Thoracic aorta (tissue), 2 donors: ENCODE data around the gene SLC9A3. TPM values are rescaled to one million over a fixed set of nuclear protein-coding genes. Genes with fewer than 3 reads are reported as not detected.

ENCODE experiments used
- ATAC-seq: fragments of 150-250 bp; one replicate; pipeline ENCODE4 v1.8.0; 2017; ENCODE audit warnings: low read depth; ENCODE audit not compliant: insufficient number of reproducible peaks, low FRiP score
- DNase-seq: peaks from one replicate; pipeline ENCODE4 v3.0.0-alpha.2; 2020; ENCODE audit warnings: low spot score
- H3K27ac ChIP-seq, 2 donors: fragments of 200-600 bp; sonication (generic); 1 replicate in 1 of 2; 2 replicates in 1 of 2; pipeline ENCODE4 v1.5.1; 2016; ENCODE audit warnings: mild to moderate bottlenecking in 2 of 2, moderate library complexity in 2 of 2
- H3K27me3 ChIP-seq: fragments of 200-600 bp; sonication (generic); replicated peaks from 2 replicates; pipeline ENCODE4 v1.6.0; 2016; ENCODE audit warnings: mild to moderate bottlenecking; ENCODE audit not compliant: insufficient read depth
- H3K36me3 ChIP-seq: fragments of 200-600 bp; sonication (generic); one replicate; pipeline ENCODE4 v1.5.1; 2016
- H3K4me1 ChIP-seq, 2 donors: fragments of 200-600 bp; sonication (generic); 1 replicate in 1 of 2; 2 replicates in 1 of 2; pipeline versions ENCODE4 v1.5.1 to v1.6.0; 2016; ENCODE audit warnings: low read depth in 2 of 2, mild to moderate bottlenecking in 1 of 2; ENCODE audit not compliant: control insufficient read depth in 1 of 2
- H3K4me3 ChIP-seq: fragments of 200-600 bp; sonication (generic); 2 replicates; pipeline ENCODE4 v1.5.1; 2016; ENCODE audit warnings: mild to moderate bottlenecking
- H3K9me3 ChIP-seq: fragments of 200-600 bp; sonication (generic); 2 replicates; pipeline ENCODE4 v1.5.1; 2016
- total RNA-seq, 2 donors: library from RNA; depleted of rRNA; stranded (reverse); fragments of >200 nt; gene quantifications; one replicate each; pipeline versions ENCODE4 v1.1.0 to v1.2.3, GENCODE V29; 2016
- TF ChIP-seq, protein P1 (sequence below): fragments of 200-600 bp; sonication (generic); IDR thresholded peaks from one replicate; pipeline ENCODE4 v1.5.1; 2019; ENCODE audit warnings: antibody characterized with exemption

Gene SLC9A3
- total RNA-seq, 2 donors from 2014 or later: 1.6 to 1.8 TPM

DNA sequence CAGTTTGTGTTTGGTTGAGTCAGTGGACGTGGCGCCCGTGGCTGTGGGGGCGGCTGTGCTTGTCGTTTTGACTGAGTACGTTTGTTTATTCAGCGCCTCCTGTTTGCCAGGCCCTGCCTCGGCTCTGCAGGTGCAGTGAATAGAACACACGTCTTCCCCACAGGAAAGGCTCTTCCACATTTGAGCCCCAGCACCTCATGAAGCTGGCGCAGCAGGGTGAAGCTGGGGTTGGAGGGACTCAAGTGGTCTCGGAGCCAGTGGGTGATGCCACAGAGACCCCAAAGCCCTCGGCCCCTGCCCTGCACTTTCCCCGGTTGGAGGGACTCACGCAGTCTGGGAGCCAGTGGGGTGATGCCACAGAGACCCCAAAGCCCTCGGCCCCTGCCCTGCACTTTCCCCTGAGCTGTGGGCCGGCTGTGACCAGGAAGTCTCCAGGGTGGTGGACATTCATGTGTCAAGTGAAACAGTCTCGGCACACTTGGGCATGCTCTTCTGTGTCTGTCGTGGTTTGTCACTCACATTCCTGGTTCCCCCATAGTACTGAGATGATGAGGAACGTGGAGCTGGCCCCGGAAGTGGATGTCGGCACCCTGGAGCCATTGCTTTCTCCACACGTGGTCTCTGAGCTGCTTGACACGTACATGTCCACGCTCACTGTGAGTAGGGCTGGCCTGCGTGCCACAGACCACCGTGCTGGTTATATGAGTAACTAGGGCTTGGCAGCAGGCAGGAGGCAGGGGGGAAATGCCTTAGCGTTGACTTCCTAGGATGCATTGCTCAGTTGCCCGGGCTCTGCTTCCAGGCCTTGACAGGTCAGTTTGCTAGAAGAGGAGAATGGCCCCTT lies 67.7 kb downstream of the SLC9A3 start:
- DNase-seq: no peak
- TF ChIP-seq, protein P1, sequence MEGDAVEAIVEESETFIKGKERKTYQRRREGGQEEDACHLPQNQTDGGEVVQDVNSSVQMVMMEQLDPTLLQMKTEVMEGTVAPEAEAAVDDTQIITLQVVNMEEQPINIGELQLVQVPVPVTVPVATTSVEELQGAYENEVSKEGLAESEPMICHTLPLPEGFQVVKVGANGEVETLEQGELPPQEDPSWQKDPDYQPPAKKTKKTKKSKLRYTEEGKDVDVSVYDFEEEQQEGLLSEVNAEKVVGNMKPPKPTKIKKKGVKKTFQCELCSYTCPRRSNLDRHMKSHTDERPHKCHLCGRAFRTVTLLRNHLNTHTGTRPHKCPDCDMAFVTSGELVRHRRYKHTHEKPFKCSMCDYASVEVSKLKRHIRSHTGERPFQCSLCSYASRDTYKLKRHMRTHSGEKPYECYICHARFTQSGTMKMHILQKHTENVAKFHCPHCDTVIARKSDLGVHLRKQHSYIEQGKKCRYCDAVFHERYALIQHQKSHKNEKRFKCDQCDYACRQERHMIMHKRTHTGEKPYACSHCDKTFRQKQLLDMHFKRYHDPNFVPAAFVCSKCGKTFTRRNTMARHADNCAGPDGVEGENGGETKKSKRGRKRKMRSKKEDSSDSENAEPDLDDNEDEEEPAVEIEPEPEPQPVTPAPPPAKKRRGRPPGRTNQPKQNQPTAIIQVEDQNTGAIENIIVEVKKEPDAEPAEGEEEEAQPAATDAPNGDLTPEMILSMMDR: no peak
- no peaks in the 10 kb centered on the region for H3K4me1 ChIP-seq
- peaks cover 50% of the 10 kb centered on the region for H3K36me3 ChIP-seq
- H3K27ac ChIP-seq: no peak overlapping the region
- H3K9me3 ChIP-seq: peaks cover 4% of the 10 kb centered on the region
- H3K27me3 ChIP-seq: no peaks in the 10 kb centered on the region
- H3K4me3 ChIP-seq: no peak overlapping the region
- ATAC-seq: no peak

DNA sequence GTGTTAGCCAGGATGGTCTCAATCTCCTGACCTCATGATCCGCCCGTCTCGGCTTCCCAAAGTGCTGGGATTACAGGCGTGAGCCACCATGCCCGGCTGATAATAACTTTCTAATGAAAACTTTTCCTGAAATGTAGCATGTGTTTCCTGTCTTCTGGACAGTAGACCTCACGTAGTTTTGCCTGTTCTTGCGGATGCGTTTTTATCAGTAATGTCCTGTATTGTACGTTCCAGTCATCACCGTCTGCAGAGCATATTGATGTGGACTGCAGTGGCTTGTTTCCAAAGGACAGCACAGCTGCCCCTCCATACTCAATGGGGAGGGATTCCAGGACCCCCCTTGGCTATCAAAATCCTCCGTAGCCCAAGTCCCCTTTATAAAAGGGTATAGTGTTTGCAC lies 68.4 kb downstream of the SLC9A3 start:
- H3K27me3 ChIP-seq: no peaks in the 10 kb centered on the region
- H3K4me1 ChIP-seq: no peaks in the 10 kb centered on the region
- ATAC-seq (no peak), DNase-seq (no peak)
- TF ChIP-seq, protein P1: no peak
- peaks cover 6% of the 10 kb centered on the region for H3K9me3 ChIP-seq
- H3K4me3 ChIP-seq: no peak overlapping the region
- peaks cover 51% of the 10 kb centered on the region for H3K36me3 ChIP-seq
- no peak overlapping the region for H3K27ac ChIP-seq

DNA sequence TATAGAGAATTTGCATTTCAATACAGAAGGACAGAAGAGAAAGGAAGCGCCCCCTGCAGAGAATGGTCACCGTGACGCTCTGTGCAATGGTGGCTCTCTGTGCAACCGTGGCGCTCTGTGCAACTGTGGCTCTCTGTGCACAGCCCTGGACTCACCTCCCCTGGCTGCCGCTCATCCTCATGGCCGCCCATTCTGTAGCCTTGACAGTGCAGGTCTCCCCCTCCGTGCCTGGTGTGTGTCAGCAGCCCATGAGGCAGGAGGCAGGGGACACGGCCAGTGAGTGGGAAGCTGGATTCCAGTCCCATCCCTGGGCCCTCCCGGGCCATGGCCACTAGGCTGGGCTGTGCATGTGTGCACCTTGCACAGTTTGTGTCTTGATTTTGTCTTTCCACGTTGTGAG lies 69.3 kb downstream of the SLC9A3 start:
- Histone ChIP-seq H3K27me3 (no peaks in the 10 kb centered on the region), H3K9me3 (peaks cover 6% of the 10 kb centered on the region), H3K4me3 (no peak overlapping the region), H3K36me3 (peaks cover 56% of the 10 kb centered on the region), H3K4me1 (no peaks in the 10 kb centered on the region), H3K27ac (no peak overlapping the region)
- DNase-seq: no peak
- ATAC-seq: no peak
- TF ChIP-seq, protein P1: no peak

DNA sequence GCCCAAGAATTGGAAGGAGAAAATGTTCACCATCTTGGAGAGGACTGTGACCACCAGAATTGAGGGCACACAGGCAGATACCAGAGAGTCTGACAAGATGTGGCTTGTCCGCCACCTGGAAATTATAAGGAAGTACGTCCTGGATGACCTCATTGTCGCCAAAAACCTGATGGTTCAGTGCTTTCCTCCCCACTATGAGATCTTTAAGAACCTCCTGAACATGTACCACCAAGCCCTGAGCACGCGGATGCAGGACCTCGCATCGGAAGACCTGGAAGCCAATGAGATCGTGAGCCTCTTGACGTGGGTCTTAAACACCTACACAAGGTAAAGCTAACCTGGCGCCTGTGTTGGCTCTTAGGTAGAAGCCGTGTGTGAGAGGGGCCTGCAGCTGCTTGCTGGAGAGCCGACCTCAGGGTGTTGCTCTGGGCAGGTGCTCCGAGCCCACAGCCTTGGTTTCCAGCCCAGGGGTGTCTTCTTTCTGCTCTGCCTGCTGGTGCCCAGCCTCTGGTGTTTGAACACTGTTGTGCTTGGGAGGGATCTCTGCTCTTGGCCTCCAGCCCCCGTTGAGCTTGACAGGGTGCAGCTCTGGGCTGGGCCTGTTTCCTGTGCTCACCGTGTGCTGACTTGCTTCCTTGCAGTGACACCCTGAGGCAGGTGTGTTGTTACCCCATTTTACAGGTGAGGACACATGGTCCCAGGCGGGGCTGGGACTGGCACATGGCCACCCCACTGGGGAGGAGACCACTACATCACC lies 70.3 kb downstream of the SLC9A3 start:
- no peak overlapping the region for H3K27ac ChIP-seq
- TF ChIP-seq, protein P1: no peak
- no peaks in the 10 kb centered on the region for H3K27me3 ChIP-seq
- no peak for DNase-seq
- H3K4me1 ChIP-seq: no peaks in the 10 kb centered on the region
- H3K9me3 ChIP-seq: peaks cover 6% of the 10 kb centered on the region
- H3K4me3 ChIP-seq: no peak overlapping the region
- no peak for ATAC-seq
- H3K36me3 ChIP-seq: peaks cover 55% of the 10 kb centered on the region

DNA sequence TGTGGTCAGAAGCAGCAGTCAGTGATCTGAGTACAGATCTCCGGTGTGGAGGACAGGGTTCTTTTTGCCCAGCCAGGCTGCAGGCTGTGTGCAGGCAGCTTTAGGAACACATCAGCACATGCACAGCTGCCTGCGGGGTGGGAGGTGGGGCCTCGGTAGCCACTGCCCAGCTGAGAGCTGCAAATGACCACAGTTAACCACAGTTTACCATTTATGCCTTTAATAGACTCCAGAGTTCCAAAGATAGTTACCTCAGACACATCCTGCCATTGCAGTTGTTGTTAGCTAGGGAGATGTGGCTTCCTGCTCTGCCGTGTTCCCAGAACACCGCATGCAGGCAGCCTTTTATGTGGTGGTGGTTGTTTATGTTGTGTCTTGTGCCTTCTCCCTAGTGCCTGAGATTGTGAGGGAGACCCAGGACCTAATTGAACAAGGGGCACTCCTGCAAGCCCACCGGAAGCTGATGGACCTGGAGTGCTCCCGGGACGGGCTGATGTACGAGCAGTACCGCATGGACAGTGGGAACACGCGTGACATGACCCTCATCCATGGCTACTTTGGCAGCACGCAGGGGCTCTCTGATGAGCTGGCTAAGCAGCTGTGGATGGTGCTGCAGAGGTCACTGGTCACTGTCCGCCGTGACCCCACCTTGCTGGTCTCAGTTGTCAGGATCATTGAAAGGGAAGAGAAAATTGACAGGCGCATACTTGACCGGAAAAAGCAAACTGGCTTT lies 71.1 kb downstream of the SLC9A3 start:
- TF ChIP-seq, protein P1: no peak
- Histone ChIP-seq H3K9me3 (peaks cover 6% of the 10 kb centered on the region), H3K27me3 (no peaks in the 10 kb centered on the region), H3K4me1 (no peaks in the 10 kb centered on the region), H3K4me3 (no peak overlapping the region), H3K27ac (no peak overlapping the region), H3K36me3 (peaks cover 63% of the 10 kb centered on the region)
- no peak for DNase-seq
- no peak for ATAC-seq
